Ecto neural progenitor cell (in vitro differentiated cells): ENCODE data around the gene PTGES3.
"Not testable (repeated sequence)": the region's sequence is repeated elsewhere in the genome, so short reads cannot be mapped to it uniquely, and the experiment has no call there.

Experiments
- DNase-seq: peaks from one replicate; pipeline ENCODE4 v3.0.0-alpha.2; 2018; ENCODE audit warnings: low spot score

Gene PTGES3

DNA sequence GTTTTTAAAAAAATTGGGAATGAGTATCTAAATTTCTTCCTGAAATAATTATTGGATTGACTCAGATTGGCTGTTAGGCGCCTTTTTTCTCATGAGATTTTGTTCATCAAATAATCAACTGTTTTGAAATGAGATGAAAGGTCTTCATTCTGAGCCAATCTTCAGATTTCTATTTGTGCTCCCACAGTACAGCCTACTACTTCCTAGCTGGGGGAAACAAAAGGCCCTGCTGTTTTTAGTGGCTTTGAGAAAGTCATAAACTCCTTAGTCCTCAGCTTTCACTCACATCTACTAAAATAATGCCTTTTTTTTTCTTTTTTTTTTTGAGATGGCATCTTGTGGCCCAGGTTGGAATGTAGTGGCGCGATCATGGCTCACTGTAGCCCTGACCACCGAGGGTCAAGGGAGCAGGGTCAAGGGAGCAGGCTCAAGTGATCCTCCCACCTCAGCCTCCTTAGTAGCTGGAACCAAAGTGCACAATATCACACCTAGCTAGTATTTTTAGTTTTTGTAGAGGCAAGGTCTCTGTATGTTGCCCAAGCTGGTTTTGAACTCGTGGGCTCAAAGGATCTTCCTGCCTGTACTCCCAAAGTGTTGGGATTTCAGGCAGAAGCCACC is 21.8 kb upstream of the PTGES3 start:
- no peak for DNase-seq

DNA sequence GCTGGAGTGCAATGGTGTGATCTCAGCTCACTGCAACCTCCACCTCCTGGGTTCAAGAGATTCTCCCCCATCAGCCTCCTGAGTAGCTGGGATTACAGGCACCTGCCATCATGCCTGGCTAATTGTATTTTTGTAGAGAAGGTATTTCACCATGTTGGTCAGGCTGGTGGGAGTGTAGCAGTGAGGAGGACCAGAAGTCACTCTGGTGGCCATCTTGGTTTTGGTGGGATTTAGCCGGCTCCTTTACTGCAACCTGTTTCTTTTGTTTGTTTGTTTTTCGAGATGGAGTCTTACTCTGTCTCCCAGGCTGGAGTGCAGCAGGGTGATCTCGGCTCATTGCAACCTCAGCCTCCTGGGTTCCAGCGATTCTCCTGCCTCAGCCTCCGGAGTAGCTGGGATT is 16.4 kb upstream of the PTGES3 start:
- not testable (repeated sequence) for DNase-seq

DNA sequence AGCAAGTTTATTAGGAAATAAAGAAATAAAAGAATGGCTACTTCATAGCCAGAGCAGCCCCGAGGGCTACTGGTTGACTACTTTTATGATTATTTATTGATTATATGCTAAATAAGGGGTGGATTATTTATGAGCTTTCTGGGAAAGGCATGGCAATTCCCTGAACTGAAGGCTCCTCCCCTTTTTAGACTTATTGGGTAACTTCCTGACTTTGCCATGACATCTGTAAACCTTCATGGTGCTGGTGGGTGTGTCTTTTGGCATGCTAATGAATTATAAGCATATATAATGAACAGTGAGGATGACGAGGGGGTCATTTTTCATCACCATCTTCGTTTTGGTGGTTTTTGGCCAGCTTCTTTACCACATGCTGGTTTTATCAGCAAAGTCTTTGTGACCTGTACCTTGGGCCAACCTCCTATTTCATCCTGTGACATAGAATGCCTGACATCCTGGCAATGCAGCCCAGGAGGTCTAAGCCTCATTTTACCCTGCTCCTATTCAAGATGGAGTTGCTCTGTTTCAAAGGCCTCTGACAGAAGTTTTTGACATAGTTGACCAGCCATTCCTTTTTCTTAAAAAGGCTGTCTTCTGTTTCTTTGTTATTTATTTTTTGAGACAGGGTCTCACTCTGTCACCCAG is 11.1 kb upstream of the PTGES3 start:
- DNase-seq = no peak

DNA sequence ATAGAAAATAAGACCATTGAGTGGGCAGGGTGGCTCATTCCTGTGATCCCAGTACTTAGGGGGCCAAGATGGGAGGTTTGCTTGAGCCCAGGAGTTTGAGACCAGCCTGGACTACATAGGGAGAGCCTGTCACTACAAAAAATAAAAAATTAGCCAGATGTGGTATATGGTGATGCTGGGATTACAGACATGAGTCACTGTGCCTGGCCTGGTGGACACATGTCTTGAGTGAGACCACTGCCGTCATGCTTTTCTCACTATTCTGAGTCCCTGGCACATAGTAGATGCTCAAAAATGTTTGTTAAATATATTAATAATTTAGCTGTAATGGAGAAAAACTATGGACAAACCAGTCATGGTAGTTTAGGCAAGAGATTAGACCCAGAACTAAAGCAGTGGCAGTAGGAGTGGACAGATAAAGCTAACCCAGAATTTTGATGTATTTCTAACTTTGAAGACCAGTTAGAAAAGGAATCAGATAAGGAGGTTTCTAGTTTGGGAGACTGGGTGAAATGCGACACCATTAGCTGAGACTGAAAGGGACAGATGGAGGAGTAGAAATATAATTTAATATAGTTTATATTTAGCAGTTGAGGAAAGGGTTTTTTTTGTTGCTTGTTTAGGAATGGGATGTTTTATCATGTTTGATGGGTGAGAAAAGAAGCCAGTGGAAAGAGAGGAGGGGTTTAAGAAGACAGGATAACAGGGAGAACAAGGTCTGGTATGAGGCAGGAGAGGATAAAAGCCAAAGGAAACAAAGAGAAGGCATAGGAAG is 7.4 kb upstream of the PTGES3 start:
- DNase-seq = no peak

DNA sequence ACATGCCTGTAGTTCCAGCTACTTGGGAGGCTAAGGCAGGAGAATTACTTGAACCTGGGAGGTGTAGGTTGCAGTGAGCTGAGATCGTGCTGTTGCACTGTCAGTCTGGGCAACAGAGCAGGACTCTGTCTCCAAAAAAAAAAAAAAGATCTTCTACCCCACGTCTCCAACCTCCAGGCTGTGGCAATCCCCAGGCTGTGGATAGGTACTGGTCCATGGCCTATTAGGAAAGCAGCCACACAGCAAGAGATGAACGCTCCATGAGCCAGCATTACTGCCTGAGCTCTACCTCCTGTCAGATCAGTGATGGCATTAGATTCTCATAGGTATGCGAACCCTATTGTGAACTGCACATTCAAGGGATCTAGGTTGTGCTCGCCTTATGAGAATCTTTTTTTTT is 6.1 kb upstream of the PTGES3 start:
- no peak for DNase-seq

DNA sequence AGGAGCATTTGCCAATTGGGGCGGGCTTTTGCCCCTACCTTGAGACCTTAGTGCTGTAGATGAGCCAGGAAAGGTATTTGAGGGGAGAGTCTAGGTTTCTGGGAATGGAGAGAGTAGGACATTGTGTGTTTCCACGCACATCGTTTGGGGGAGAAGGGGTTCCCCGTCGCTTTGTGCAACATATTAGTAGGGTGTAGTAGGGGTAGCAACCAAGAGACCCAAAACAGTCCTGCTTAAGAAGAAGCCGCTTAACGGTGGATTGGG is 694 bp upstream of the PTGES3 start:
- no peak for DNase-seq

DNA sequence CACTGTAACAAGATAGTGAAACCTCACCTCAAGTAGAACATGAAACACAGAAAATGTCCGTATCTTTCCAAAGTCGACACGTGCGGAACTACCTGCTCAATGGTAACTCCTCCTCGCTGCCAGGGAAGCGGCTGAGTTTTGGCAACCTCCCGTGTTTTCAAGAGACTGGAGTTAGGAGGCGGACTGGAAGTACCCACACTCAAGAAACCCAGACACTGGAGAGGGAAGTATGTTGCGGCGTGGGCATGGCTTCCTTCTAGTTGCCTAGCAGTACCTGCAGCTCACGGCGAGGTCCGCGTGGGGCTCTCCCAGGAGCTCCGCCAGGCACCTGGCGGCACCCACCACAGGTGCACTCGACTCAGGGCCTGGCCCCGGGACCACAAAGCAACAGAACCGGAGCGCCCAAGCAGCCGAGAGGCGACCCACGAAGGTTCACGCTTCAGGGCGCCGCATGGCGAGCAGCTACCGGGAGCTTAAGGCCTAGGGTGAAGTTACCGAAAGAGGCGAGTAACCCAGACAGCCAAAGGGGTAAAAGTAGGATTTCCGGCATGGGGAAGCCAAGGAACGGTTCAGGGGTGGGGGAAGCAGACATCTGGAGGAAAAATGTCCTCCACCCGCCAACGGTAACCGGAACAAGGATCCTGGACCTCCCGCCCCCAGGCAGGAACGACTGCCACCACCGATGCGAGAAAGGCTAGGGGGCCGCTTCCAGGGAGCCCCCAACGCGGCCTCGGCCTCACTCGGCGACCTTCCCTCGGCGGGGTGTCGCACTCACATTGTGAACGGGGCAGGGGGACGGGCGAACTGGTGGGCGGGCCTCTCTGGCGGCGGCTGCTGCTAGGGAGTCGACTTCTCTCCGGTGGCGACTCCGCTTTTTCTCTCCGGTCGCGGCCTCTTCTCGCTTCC is 608 bp downstream of the PTGES3 start:
- no peak for DNase-seq

DNA sequence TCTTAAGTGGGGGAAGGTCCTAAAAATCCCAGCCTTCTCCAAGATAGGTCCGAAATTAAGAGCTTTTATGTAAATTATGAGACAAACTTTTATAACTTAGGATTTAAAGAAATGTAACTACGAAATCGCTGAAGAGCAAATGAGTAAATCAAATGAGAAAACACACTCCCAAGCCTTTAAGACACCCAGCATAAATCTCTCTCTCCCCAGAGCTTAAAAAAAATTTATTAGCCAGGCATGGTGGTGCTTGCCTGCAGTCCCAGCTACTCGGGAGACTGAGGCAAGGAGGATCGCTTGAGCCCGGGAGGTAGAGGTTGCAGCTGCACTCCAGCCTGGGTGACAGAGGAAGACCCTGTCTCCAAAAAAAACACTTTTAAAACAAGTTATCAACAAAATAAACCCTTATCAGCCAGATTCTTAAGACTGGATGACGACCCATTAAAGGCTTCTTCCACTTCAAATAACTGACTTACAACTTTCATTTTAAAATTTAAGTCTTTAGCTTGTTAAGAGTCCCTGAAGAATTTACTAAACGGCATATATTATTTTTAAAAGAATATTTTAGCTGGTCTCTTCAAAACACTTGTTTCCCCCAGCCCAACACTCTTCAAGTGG is 3.2 kb downstream of the PTGES3 start:
- peak; percentile 31 for DNase-seq

DNA sequence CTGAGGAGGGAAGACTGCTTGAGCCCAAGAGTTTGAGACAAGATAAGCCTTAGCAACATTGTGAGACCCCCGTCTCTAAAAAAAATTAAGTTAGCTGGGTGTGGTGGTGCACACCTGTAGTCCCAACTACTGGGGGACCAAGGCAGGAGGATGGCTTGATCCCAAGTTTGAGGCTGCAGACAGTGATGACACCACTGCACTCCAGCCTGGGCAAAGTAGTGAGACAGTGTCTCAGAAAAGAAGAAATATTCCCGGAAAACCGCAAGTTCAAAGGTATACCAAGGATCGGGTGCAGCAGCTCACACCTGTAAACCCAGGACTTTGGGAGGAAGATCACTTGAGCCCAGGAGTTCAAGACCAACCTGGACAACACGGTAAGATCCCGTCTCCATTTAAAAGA is 5.8 kb downstream of the PTGES3 start:
- peak; percentile 6 for DNase-seq

DNA sequence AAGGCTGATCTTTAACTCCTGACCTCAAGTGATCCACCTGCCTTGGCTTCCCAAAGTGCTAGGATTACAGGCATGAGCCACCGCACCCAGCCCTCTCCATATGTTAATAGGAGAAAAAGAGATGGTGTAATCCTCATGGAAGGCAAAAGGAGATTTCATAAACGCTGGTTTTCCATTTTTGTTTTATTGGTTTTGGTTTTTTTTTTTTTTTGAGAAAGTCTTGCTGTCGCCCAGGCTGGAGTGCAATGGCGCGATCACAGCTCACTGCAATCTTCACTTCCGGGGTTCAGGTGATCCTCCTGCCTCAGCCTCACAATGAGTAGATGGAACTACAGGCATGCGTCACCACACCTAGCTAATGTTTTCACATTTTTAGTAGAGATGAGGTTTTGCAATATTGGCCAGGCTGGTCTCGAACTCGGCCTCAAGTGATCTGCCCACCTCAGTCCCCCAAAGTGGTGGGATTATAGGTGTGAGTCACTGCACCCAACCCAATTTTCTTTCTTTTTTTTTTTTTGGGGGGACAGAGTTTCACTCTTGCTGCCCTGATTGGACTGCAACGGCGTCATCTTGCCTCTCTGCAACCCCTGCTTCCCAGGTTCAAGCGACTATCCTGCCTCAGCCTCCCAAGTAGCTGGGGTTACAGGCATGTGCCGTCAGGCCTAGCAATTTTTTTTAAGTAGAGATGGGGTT is 8.1 kb downstream of the PTGES3 start:
- DNase-seq = peak; percentile 29

DNA sequence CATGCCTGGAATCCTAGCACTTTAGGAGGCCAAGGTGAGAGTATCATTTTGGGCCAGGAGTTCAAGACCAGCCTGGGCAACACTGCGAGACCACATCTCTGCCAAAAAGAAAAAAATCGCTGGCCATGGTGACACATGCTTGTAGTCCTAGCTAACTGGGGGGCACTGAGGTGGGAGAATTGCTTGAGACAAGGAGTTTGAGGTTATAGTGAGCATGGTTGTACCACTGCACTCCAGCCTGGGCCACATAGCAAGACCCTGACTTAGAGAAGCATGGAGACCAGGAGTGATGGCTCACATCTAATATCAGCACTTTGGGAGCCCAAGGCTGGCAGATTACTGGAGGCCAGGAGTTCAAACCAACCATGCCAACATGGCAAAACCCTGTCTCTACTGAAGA is 9.2 kb downstream of the PTGES3 start:
- DNase-seq = peak; percentile 25

DNA sequence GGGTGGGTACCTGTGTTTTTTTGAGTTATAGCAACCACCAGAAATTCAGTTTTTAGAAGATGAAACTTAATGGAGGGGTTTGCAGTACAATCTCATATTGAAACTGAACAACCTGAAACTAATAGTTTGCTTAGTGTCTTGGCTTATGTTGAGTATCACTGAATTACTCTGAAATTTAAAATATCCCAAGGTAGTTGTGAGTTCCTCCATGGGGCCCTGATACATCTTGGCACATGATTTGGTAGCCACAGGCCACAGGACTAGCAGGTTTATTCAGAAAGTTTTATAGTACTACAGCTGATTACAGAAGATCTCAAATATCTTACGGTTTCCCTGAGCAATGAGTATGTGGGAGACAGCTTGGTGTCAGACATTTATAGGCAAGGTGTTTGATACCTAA is 10.4 kb downstream of the PTGES3 start:
- peak; percentile 10 for DNase-seq

DNA sequence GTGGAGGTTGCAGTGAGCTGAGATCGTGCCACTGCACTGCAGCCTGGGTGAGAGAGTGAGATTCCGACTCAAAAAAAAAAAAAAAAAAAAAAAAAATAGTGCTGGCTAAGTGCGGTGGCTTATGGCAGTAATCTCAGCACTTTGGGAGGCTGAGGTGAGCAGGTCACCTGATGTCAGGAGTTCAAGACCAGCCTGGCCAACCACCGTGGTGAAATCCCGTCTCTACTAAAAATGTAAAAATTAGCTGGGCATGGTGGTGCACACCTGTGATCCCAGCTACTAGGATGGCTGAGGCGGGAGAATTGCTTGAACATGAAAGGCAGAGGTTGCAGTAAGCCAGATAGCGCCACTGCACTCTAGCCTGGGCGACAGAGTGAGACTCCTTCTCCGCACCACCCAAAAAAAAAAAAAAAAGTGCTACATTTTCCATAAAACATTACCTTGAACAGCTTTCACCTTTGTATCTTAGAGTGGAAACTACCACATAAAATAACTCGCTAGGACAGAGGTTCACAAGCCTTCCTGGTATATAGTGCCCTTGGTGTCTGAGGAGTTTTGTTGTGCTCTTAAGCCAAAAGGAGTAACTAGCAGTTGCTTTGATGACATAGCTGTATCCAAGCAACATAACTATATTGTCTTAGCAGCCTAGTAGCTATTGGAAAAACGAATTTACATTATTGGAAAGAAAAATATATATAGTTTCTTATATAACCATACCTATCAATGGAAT is 11.1 kb downstream of the PTGES3 start:
- DNase-seq = peak; percentile 24

DNA sequence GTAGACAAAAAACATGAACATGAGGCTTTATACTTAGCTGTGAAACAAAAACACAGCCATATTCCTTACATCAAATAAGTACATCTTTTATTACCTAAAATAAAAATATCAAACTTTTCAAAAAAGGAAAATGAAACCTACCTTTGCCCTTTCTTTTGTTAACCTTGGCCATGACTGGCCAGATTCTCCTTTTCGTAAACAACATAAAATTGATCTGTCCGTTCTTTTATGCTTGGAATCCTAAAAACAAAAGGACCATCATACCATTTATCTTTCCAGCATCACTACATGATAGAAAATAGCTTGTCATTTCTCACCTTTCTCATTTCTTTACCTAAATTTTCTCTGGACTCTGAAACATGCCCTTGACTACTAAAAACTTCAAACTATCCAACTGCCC is 16.5 kb downstream of the PTGES3 start:
- no peak for DNase-seq

DNA sequence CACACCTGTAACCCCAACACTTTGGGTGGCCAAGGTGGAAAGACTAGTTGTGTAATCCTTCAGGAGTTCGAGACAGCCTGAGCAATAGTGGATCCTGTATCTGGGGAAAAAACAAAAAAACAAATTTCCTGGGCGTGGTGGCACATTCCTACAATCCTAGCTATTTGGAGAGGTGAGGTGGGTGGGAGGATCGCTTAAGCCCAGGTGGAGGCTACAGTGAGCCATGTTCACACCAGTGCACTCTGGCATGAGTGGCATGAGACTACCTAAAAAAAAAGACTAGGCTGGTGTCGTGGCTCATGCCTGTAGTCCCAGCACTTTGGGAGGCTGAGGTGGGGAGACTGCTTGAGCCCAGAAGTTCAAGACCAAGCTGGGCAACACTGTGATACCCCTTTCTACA is 17.2 kb downstream of the PTGES3 start:
- DNase-seq = peak; percentile 15

DNA sequence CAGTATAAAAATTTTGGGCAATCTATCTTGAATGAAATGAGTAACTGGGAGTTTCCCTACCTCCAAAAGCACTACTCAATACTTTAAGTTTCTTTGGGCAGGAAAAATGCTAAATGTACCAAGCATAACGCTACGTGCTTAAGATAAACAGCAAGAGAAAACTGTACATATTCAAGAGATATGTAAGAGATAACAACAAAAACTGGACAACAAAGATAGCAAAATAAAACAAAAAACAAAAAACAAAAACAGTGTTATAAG is 20.0 kb downstream of the PTGES3 start:
- no peak for DNase-seq

DNA sequence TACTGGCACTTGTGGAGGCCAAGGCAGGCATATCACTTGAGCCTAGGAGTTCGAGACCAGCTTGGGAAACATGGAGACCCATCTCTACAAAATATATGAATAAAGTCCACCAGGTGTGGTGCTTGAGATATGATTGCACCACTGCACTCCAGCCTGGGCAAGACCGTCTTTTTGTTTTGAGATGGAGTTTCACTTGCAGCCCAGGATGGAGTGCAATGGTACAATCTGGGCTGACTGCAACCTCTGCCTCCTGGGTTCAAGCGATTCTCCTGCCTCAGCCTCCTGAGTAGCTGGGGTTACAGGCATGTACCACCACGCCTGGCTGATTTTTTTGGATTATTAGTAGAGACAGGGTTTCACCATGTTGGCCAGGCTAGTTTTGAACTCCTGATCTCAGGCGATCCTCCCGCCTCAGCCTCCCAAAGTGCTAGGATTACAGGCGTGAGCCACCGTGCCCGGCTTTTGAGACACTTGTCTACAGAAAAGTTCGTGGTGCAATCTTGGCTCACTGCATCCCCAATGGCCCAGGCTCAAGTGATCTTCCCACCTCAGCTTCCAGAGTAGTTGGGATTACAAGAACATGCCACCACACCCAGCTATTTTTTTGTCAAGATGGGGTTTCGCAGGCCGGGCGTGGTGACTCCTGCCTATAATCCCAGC is 26.0 kb downstream of the PTGES3 start:
- peak; percentile 42 for DNase-seq

DNA sequence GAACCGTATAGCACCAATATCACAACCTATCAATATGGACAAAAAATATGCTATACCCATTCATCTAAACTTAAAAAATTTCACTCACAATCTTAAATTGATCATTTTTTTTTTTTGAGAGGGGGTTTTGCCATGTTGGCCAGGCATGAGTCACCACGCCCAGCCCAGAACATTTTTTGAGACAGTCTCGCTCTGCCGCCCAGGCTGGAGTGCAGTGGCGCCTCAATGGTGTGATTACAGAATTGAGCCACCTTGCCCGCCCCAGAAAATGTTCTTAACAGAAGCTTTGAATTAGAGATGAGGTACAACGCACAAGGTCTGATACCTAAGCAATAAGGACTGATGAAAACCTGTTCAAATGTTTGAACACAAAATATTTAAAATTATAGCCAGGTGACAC is 26.5 kb downstream of the PTGES3 start:
- DNase-seq = peak; percentile 29

DNA sequence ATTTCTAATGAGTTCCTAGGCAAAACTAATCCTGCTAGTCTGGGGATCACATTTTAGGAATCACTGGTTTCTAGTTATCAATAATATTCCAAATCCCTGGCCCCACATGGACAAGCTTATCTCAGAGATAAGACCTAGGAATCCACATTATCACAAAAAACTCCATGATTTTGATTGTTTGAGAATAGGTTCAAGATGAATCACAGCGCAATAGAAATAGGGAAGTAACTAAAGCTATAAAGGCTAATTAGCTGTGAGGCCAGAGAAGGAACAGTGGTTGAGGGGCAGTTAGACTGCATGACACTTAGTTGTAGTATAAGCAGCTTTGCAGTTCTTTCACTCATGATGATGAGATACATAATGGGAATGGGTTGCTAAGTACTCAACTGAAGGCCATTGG is 29.2 kb downstream of the PTGES3 start:
- no peak for DNase-seq
